GM18858 (cell line): ENCODE measurements around the gene UQCC3.
"Not testable (repeated sequence)": the region's sequence is repeated elsewhere in the genome, so short reads cannot be mapped to it uniquely, and the experiment has no call there.

Source experiments
- ATAC-seq: cut with Tn5 transposase; IDR thresholded peaks from one replicate; pipeline ENCODE4 v1.9.1; 2021; ENCODE audit not compliant: unreplicated experiment

The UQCC3 gene

GRCh38 chr11:62671608-62672389 lies at the start of gene UQCC3, which contains the start of gene LBHD1:
TSS of gene UQCC3 (plus strand) at chr11:62671673. CDS start at chr11:62671746, 73 bp downstream.
TSS of gene LBHD1 (minus strand) at chr11:62672267. CDS start at chr11:62670031, 2,236 bp downstream.
- no peak for ATAC-seq

- ATAC-seq, result no peak
These were observed 48.9 kb upstream of the UQCC3 start for GRCh38 chr11:62622476-62623089.

DNA sequence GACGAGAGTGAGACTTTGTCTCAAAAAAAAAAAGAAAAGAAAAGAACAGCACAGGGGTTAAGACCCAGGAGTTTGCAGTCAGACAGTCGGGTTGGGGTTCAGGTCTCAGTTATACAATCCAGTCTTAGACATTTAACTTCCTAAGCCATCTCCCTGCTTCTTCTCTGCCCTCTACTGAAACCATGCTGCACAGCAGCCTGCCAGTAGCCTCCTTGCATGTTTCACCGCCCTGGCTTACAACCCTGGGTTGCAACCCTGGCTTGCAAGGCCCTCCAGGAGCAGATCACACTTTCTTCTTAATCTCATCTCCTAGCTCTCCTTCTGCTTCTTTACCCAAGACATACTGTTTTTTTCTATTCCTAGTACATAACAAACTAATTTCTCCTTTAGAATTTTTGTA lies 43.8 kb upstream of the UQCC3 start:
- ATAC-seq, result no peak

GRCh38 chr11:62632492-62632891 lies 39.0 kb upstream of the UQCC3 start:
- no peak for ATAC-seq

GRCh38 chr11:62644220-62644619 lies 27.3 kb upstream of the UQCC3 start:
- no peak for ATAC-seq

GRCh38 chr11:62645671-62645945 lies 25.9 kb upstream of the UQCC3 start:
- no peak for ATAC-seq

GRCh38 chr11:62645946-62646824 lies 25.3 kb upstream of the UQCC3 start, which contains the start of gene GANAB:
TSS of gene GANAB (minus strand) at chr11:62646613. CDS start at chr11:62646599, 14 bp downstream.
- peak; percentile 72 for ATAC-seq

- no peak for ATAC-seq
These were observed 24.5 kb upstream of the UQCC3 start for GRCh38 chr11:62646825-62647608.

- ATAC-seq, result no peak
These were observed 23.9 kb upstream of the UQCC3 start for GRCh38 chr11:62647609-62648005.

DNA sequence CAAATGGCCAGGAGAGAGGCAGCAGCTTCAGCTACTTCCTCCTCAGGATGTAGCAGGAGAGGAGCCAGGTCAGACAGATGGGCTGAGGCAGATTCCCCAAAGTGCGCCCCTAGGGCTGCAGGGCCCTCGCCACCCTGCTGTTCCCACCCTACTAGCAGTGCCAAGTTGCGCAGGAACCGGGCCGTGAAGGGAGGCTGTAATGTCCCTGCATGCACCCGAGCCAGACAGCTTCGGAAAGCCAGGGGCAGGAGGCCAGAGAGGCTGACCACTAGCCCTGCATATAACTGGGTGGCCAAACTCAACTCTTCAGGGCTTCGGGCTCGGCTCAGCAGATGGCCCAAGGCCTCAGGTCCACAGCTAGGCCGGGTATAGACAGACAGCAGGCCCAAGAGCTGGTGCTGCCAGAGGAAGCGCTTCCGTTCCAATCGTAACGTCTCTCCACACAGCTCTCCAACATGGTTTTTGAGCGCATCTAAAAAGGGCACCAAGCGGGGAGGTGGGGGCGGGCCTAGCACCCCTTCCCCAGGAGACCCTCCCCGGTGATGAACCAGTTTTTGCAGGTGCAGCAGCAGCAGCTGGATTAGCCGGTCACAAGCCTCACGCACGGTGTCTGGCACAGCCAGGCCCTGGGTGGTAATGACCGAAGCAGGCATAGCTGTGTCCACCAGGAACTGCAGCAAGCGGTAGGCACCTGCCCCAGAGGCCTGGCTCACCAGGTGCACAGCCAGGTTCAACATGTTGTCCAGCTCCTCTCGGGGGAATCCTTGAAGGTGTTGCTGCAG lies 23.1 kb upstream of the UQCC3 start:
- no peak for ATAC-seq

DNA sequence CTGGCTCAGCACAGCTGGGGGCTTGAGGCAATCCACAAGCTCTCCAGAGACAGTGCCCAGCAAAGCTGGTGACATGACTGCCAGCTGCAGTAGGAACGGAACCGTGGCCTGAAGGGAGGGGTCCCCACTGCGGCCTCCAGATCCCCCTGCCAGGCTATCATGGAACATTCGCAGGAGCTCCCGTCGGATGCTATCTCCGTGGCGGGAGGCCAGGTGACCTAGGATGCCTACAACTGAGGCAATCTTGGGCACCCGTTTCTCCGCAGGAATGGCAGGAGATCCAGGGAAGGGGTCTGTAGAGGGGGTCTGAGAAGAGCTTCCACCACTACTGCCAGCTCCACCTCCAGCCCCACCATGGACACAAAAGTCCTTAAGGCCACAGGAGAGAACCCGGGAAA lies 22.5 kb upstream of the UQCC3 start:
- ATAC-seq, result no peak

DNA sequence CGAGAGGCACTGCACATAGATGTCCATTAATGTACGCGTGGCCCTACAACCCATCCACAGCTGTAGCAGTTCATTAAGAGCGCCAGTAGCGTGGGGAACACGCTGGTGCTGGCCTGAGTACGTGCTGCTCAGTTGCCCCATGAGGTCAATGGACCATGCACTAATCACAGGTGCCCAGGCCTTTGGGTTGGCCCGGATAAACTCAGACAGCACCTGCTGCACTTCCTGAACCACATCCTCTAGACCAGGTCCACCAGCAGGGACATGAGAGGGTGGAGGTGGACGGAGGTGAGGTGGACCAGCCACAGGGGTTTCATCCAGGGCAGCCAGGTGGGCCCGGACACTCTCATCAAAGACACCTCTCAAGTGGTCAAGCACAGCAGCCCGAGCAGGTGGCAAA lies 22.0 kb upstream of the UQCC3 start:
- no peak for ATAC-seq

GRCh38 chr11:62650283-62650682 lies 21.2 kb upstream of the UQCC3 start:
- not testable (repeated sequence) for ATAC-seq

DNA sequence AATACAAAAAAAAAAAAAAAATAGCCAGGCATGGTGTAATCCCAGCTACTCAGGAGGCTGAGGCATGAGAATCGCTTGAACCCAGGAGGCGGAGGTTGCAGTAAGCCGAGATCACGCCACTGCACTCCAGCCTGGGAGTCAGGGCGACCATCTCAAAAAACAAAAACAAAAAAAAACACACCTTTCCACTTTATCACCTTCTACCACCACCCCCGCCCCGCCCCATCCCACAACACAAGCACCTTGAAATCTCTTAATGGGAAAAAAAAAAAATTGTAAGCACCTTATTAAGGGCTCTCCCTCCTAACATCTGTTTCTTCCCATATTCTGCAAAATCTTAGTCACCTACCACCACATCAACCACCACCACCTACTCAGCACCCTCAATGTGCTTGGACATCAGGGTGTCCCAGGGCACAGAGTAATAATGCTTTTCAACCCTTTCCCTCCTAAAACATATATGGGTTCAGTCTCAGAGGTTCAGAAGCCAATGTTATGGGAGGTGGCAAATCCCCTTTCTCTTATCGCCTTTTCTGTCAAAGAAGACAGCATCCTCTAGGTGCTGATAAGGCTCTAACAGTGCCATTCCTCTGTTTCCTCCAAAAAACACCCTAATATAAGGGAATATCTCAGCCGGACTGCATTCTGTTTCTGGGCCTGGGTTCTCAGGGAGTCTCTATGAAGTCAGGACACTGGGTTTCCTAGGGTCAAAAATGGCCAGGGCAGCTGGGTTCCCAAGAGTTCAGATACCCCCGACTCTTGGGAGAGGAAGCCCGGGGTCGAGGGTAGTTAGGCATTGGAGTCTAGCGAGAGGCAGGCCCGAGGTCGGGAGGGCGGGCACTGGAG lies 19.1 kb upstream of the UQCC3 start:
- ATAC-seq, result no peak

GRCh38 chr11:62654297-62654696 lies 17.2 kb upstream of the UQCC3 start:
- ATAC-seq, result no peak

- ATAC-seq, result no peak
These were observed 14.6 kb upstream of the UQCC3 start for GRCh38 chr11:62656796-62657429.

DNA sequence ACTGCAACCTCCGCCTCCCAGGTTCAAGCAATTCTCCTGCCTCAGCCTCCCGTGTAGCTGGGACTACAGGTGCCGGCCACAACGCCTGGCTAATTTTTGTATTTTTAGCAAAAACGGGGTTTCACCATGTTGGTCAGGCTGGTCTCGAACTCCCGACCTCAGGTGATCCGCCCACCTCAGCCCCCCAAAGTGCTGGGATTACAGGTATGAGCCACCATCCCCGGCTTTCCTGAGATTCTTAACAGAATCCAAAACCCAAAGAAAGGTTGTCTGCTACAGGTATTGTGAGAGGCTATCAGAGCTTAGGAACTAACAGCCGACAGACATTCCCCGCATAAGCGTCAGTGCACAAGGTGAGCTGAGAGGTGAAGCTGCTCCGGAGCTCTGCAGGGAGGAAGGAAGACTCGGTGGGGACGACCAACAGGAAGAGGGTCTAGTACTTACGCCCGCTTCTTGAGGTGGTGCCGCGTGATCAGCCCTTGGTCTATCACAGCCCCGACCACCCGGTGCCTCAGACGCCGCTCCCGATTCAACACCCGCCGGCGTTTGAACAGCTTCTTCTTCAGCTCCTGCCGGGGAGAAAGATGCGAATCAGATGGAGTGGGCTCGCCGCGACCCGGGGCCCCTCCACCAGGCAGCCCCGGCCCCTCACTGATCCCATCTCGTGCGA lies 6.9 kb upstream of the UQCC3 start:
- peak; percentile 11 for ATAC-seq

GRCh38 chr11:62665075-62665598 lies 6.3 kb upstream of the UQCC3 start, which contains the start of the genes C11orf98 and CSKMT:
TSS of gene C11orf98 (minus strand) at chr11:62665210. CDS start at chr11:62665169, 41 bp downstream.
TSS of gene CSKMT (plus strand) at chr11:62665312. CDS start at chr11:62665880, 568 bp downstream.
- peak; percentile 50 for ATAC-seq
